Left forelimb (tissue), 1 donor: Measurements from ENCODE around the gene SDHA.
"Not testable (repeated sequence)": the region's sequence is repeated elsewhere in the genome, so short reads cannot be mapped to it uniquely, and the experiment has no call there.

Experiments
- DNase-seq: peaks from one replicate; pipeline ENCODE4 v3.0.0-alpha.2; 2018; ENCODE audit warnings: low spot score

The SDHA gene

GRCh38 chr5:186091-187041 is 31.8 kb upstream of the SDHA start:
- no peak for DNase-seq

- no peak for DNase-seq
Observed at GRCh38 chr5:187042-187431, 31.1 kb upstream of the SDHA start.

GRCh38 chr5:187617-188451 is 30.3 kb upstream of the SDHA start:
- no peak for DNase-seq

GRCh38 chr5:188488-189481 is 29.3 kb upstream of the SDHA start:
- DNase-seq, result peak; percentile 89

GRCh38 chr5:189486-189885 is 28.6 kb upstream of the SDHA start:
- no peak for DNase-seq

GRCh38 chr5:189976-190365 is 28.1 kb upstream of the SDHA start:
- no peak for DNase-seq

GRCh38 chr5:190366-191035 is 27.6 kb upstream of the SDHA start:
- no peak for DNase-seq

- DNase-seq, result no peak
Observed at GRCh38 chr5:191036-191948, 26.8 kb upstream of the SDHA start, which contains the start of gene LRRC14B. TSS of gene LRRC14B (plus strand) at chr5:191495. CDS start at chr5:191539, 44 bp downstream.

GRCh38 chr5:191949-192690 is 26.0 kb upstream of the SDHA start:
- DNase-seq, result no peak

- no peak for DNase-seq
Observed at GRCh38 chr5:192691-192969, 25.5 kb upstream of the SDHA start.

GRCh38 chr5:192970-193831 is 24.9 kb upstream of the SDHA start:
- no peak for DNase-seq

GRCh38 chr5:194102-194501 is 24.0 kb upstream of the SDHA start:
- DNase-seq, result no peak

- no peak for DNase-seq
Observed at GRCh38 chr5:194603-195209, 23.4 kb upstream of the SDHA start.

GRCh38 chr5:195401-196160 is 22.5 kb upstream of the SDHA start:
- no peak for DNase-seq

- no peak for DNase-seq
Observed at GRCh38 chr5:196350-196749, 21.8 kb upstream of the SDHA start.

GRCh38 chr5:197031-197430 is 21.1 kb upstream of the SDHA start:
- not testable (repeated sequence) for DNase-seq

GRCh38 chr5:197892-198489 is 20.1 kb upstream of the SDHA start:
- DNase-seq, result peak; percentile 50
